Suprapubic skin (tissue), 4 donors: ENCODE results near the gene SLX9. TPM values are rescaled to one million over a fixed set of nuclear protein-coding genes. Genes with fewer than 3 reads are reported as not detected.

Source experiments
- DNase-seq, 2 donors: peaks; one replicate each; pipeline ENCODE4 v3.0.0-alpha.2; 2019; ENCODE audit warnings: low spot score in 2 of 2
- H3K27ac ChIP-seq: fragments of 200-600 bp; sonication (generic); one replicate; pipeline ENCODE4 v1.5.1; 2019
- H3K27me3 ChIP-seq: fragments of 200-600 bp; sonication (generic); one replicate; pipeline ENCODE4 v1.5.1; 2019
- H3K36me3 ChIP-seq: fragments of 200-600 bp; sonication (generic); one replicate; pipeline ENCODE4 v1.5.1; 2019
- H3K4me1 ChIP-seq: fragments of 200-600 bp; sonication (generic); one replicate; pipeline ENCODE4 v1.5.1; 2019
- H3K4me3 ChIP-seq: fragments of 200-600 bp; sonication (generic); one replicate; pipeline ENCODE4 v1.5.1; 2019; ENCODE audit warnings: mild to moderate bottlenecking
- H3K9me3 ChIP-seq: fragments of 200-600 bp; sonication (generic); one replicate; pipeline ENCODE4 v1.5.1; 2019
- CTCF ChIP-seq, 2 donors: fragments of 200-600 bp in 1 of 2; fragments of 450-650 bp in 1 of 2; sonication (generic) in 1 of 2; IDR thresholded peaks; one replicate each; pipeline ENCODE4 v1.5.1; 2016 to 2019; ENCODE audit warnings: antibody characterized with exemption in 2 of 2, mild to moderate bottlenecking in 1 of 2, moderate library complexity in 1 of 2
- EP300 ChIP-seq: sonication (generic); formaldehyde crosslinking; IDR thresholded peaks from one replicate; pipeline ENCODE4 v1.6.1; 2017; ENCODE audit warnings: antibody characterized with exemption
- POLR2A ChIP-seq, 2 donors: fragments of 450-650 bp; IDR thresholded peaks; one replicate each; pipeline ENCODE4 v1.6.1; 2017; ENCODE audit warnings: antibody characterized with exemption in 2 of 2, mild to moderate bottlenecking in 2 of 2, moderate library complexity in 2 of 2
- POLR2AphosphoS5 ChIP-seq, 3 donors: sonication (generic); formaldehyde crosslinking; IDR thresholded peaks; one replicate each; pipeline ENCODE4 v1.6.1; 2017; ENCODE audit warnings: antibody characterized with exemption in 3 of 3
- WGBS: methylation state at CpG from one replicate; pipeline ENCODE4 v1.1.5; 2018; 5-methylcytosine and 5-hydroxymethylcytosine counted together
- total RNA-seq, 4 donors: library from RNA; depleted of rRNA; stranded (reverse); fragments of >200 nt; gene quantifications; one replicate each; pipeline ENCODE4 v1.1.0, GENCODE V29; 2016

Gene SLX9
- total RNA-seq, 4 donors from 2014 or later, result 13.4 to 16.9 (median 14.4) TPM

- H3K36me3 ChIP-seq, result no peaks in the 10 kb centered on the region
These were observed 49.0 kb downstream of the SLX9 start for GRCh38 chr21:44988607-44989536.

GRCh38 chr21:44989537-44989886 is 49.7 kb downstream of the SLX9 start:
- H3K4me3 ChIP-seq, result no peak overlapping the region
- TF ChIP-seq POLR2AphosphoS5 (IDR thresholded peaks at IDR 0.05), result no peak
- TF ChIP-seq EP300, result no peak
- no peak for TF ChIP-seq POLR2A (IDR thresholded peaks at IDR 0.05)
- no peak for TF ChIP-seq CTCF (IDR thresholded peaks at IDR 0.05)
- no peak overlapping the region for H3K27ac ChIP-seq
- no peak for DNase-seq
- H3K27me3 ChIP-seq, result no peaks in the 10 kb centered on the region
- H3K4me1 ChIP-seq, result peaks cover 13% of the 10 kb centered on the region
- no peaks in the 10 kb centered on the region for H3K9me3 ChIP-seq
- H3K36me3 ChIP-seq, result no peaks in the 10 kb centered on the region
- 74% methylated on average over 8 of the region's 8 CpGs for WGBS

More at GRCh38 chr21:44988607-44989536, 49.0 kb downstream of the SLX9 start:
- H3K27ac ChIP-seq, result no peak overlapping the region
- peaks cover 6% of the 10 kb centered on the region for H3K4me1 ChIP-seq
- WGBS, result 88% methylated on average over 9 of the region's 20 CpGs
- no peak overlapping the region for H3K4me3 ChIP-seq
- TF ChIP-seq CTCF (IDR thresholded peaks at IDR 0.05) (no peak), EP300 (no peak), POLR2A (IDR thresholded peaks at IDR 0.05) (no peak), POLR2AphosphoS5 (IDR thresholded peaks at IDR 0.05) (no peak)
- H3K9me3 ChIP-seq, result no peaks in the 10 kb centered on the region
- DNase-seq, result no peak
- no peaks in the 10 kb centered on the region for H3K27me3 ChIP-seq

- Histone ChIP-seq H3K4me1 (peaks cover 19% of the 10 kb centered on the region), H3K36me3 (no peaks in the 10 kb centered on the region), H3K27me3 (no peaks in the 10 kb centered on the region), H3K9me3 (no peaks in the 10 kb centered on the region), H3K4me3 (no peak overlapping the region), H3K27ac (no peak overlapping the region)
- DNase-seq, result no peak
- WGBS, result 94% methylated on average over 30 of the region's 53 CpGs
- TF ChIP-seq POLR2A (IDR thresholded peaks at IDR 0.05) (no peak), CTCF (IDR thresholded peaks at IDR 0.05) (no peak), EP300 (no peak), POLR2AphosphoS5 (IDR thresholded peaks at IDR 0.05) (no peak)
These were observed 50.3 kb downstream of the SLX9 start for GRCh38 chr21:44989943-44990780.

- DNase-seq, result no peak
- Histone ChIP-seq H3K27ac (no peak overlapping the region), H3K4me3 (no peak overlapping the region), H3K36me3 (no peaks in the 10 kb centered on the region), H3K27me3 (no peaks in the 10 kb centered on the region), H3K4me1 (peaks cover 27% of the 10 kb centered on the region), H3K9me3 (no peaks in the 10 kb centered on the region)
- TF ChIP-seq CTCF (IDR thresholded peaks at IDR 0.05) (no peak), EP300 (no peak), POLR2AphosphoS5 (IDR thresholded peaks at IDR 0.05) (no peak), POLR2A (IDR thresholded peaks at IDR 0.05) (no peak)
- 79% methylated on average over 6 of the region's 13 CpGs for WGBS
These were observed 51.1 kb downstream of the SLX9 start for GRCh38 chr21:44990921-44991320.
